HG03108 (cell line): ENCODE measurements around the gene LRRC74B.

Experiments used
- ATAC-seq: cut with Tn5 transposase; IDR thresholded peaks from one replicate; pipeline ENCODE4 v1.9.1; 2021; ENCODE audit warnings: moderate library complexity; ENCODE audit not compliant: unreplicated experiment

The LRRC74B gene

GRCh38 chr22:21101877-21102638 lies 56.3 kb downstream of the LRRC74B start:
- no peak for ATAC-seq

- no peak for ATAC-seq
Measured at GRCh38 chr22:21102659-21103267, 57.0 kb downstream of the LRRC74B start.

DNA sequence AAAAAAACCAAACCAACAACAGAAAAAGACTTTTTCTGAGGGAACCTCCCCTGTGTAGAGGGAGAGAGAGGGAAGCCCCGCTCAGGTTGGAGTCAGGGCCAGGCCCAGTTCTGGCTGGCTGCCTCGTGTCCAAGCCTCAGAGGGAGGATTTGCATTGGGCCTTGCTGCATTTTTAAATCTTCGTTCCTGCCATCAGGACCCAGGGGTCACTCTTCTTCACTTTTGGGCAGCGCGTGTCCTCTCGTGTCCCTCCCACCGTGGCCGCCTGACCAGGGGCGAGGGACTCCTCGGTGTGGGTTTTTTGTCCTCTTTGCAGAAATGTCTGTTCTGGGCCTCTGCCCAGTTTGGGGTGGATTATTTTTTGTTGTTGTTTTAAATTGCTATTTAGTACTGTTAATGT lies 57.9 kb downstream of the LRRC74B start:
- no peak for ATAC-seq

DNA sequence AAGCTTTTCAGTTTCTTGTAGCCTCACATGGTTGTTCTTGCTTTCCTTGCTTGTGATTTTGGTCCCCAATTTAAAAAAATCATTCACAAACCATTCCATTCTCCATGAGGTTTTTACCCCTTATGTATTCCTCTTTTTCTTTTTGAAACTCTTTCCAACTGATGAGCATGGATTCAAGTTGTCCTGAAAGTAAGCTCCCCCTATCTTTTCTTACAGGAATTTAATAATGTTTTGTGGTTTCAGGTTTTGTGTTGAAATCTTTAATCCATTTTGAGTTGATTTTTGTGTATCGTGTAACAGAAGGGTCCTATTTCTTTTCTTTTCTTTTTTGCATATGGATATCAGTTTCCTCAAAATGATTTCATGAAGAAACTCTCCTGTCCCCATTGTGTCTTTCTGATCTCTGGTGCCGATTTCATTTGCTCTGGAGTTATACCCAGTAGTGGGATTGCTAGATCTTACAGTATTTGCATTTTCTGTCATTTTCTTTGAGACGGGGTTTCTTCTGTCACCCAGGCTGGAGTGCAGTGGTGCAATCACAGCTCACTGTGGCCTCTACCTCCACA lies 58.5 kb downstream of the LRRC74B start:
- no peak for ATAC-seq

DNA sequence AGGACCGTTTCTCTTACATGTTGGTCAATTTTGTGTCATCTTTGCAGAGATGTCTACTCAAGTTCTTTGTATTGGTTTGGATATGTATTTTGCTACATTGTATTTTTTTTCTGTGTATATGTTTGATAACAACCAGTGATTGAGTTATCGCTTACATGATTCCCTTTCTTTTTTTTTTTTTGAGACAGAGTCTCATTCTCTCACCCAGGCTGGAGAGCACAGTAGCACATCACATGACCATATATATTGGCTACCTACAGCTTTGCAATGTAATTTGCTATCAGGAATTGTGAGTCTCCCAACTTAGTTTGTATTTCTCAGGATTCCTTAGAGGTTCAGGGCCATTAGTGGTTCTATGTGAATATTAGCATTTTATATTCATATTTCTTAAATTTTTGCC lies 59.5 kb downstream of the LRRC74B start:
- ATAC-seq, result no peak

DNA sequence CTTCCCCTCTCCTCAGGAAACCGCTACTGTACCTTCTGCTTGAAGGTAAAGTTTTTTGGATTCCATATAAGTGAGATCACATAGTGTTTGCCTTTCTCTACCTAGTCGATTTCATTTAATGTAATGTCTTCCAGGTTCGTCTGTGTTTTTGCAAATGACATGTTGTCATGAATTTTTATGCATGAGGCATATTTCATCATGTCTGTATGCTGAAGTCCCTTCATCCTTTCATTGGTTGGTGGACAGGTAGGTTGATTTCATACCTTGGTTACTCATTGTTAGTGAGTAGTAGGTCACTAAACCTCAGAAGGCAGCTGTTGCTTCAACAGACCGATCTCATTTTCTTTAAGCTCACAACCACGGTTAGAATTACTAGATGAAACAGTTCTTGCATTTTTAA lies 60.3 kb downstream of the LRRC74B start:
- ATAC-seq, result no peak

DNA sequence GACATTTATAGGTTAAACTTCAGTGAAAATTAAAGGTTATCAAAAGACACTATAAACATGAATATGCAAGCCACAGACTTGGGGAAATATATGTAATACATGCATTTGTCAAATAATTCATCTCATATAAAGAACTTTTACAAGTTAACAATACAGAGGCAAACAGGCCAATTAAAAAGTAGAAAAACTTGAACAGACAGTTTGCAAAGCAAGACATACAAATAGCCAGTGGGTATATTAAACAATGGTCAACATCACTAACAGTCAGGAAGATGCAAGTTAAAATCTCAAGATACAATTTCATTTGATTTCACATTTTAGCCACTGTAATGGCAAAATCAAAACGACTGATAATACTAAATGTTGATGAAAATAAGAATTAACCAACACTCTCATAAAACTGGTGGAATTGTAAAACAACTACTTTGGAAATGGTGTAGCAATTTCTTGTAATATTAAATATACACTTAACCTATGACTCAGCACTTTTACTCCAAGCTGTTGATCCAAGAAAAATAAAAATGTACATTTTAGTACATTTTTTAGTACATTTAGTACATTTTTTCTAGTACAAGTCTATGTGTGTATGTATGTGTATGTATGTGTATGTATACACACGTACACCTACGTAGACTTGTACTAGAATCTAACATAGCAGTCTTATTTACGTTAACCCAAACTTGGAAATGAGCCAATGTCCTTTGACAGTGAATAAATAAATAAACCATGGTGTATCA lies 62.8 kb downstream of the LRRC74B start:
- ATAC-seq, result no peak
